AG08396 (cell line): ENCODE measurements around the gene PUSL1.
A peak's percentile ranks its signal among the peaks of the same experiment; 100 is the strongest.

ENCODE experiments used
- DNase-seq: peaks from one replicate; pipeline ENCODE4 v3.0.0; 2012; ENCODE audit warnings: low spot score, mixed read lengths

The PUSL1 gene

GRCh38 chr1:1354271-1355247 lies 46.2 kb downstream of the PUSL1 start:
- DNase-seq, result no peak

GRCh38 chr1:1355416-1355815 lies 47.0 kb downstream of the PUSL1 start:
- peak; percentile 59 for DNase-seq

- DNase-seq, result no peak
Measured at GRCh38 chr1:1356166-1356795, 47.9 kb downstream of the PUSL1 start.

GRCh38 chr1:1356796-1357401 lies 48.5 kb downstream of the PUSL1 start:
- no peak for DNase-seq

- DNase-seq, result no peak
Measured at GRCh38 chr1:1357871-1358432, 49.6 kb downstream of the PUSL1 start.

GRCh38 chr1:1358433-1359271 lies 50.3 kb downstream of the PUSL1 start, which contains the start of gene MXRA8:
MXRA8 (minus strand) TSS chr1:1358555; CDS start chr1:1358504, 51 bp downstream.
- peak; percentile 90 for DNase-seq

GRCh38 chr1:1359308-1359663 lies 50.9 kb downstream of the PUSL1 start:
- peak; percentile 72 for DNase-seq

GRCh38 chr1:1359664-1360468 lies 51.5 kb downstream of the PUSL1 start:
- DNase-seq, result no peak

- DNase-seq, result peak; percentile 95
Measured at GRCh38 chr1:1360506-1361169, 52.2 kb downstream of the PUSL1 start.
